ENCODE data around the gene ZNF296. TPM values are rescaled to one million over a fixed set of nuclear protein-coding genes. Genes with fewer than 3 reads are reported as not detected.

The ZNF296 gene
- total and polyA plus RNA-seq, 2 of the 13 experiments (the other 11 are each of a cell fraction or from before 2014, with no cell fraction given) = 0.26 to 0.62 TPM

GRCh38 chr19:45079911-45080370 lies 3.7 kb upstream of the ZNF296 start:
- Histone ChIP-seq H3K36me3 (replicated peaks in 1 of 2; ENCODE audit: control insufficient read depth in 1 of 2, insufficient read depth in 2 of 2, low read length in 2 of 2) (peaks cover 5 to 9% of the 10 kb centered on the region in 2 experiments; a peak in 4 of 5 replicates), H3K27ac (ENCODE audit: extremely low read length, insufficient read depth, low read length) (peak overlapping the region; percentile 77), H3K9me3 (ENCODE audit: low read length) (no peaks in the 10 kb centered on the region), H2AFZ (ENCODE audit: low read length) (no peak overlapping the region), H3K4me2 (ENCODE audit: low read depth, low read length) (peak overlapping the region; percentile 92), H4K20me1 (ENCODE audit: insufficient read depth, low read length) (no peaks in the 10 kb centered on the region), H3K9ac (ENCODE audit: insufficient read depth, low read depth, low read length) (peak overlapping the region; percentile 92), H3K79me2 (ENCODE audit: insufficient read depth, low read length) (peaks cover 37% of the 10 kb centered on the region), H3K4me3 (replicated peaks in 1 of 3; ENCODE audit: insufficient read depth in 1 of 3, low read depth in 2 of 3, low read length in 3 of 3) (peak overlapping the region; percentile 87 to 95 (median 93)), H3K4me1 (ENCODE audit: insufficient read depth, low read length) (peaks cover 45% of the 10 kb centered on the region), H3K27me3 (ENCODE audit: control insufficient read depth in 1 of 2, insufficient read depth in 2 of 2, low read length in 2 of 2) (no peaks in the 10 kb centered on the region; a peak in 1 of 5 replicates)
- ATAC-seq = no peak
- DNase-seq (ENCODE audit: low spot score) = no peak
- in situ Hi-C loops (cut with HindIII; ENCODE audit: extremely low pct_ligation_motif_present, low pct_unique_long_range_greater_than_20kb) (no loop called here), intact Hi-C loops (cut with micrococcal nuclease; ENCODE audit: unreplicated experiment) (loop anchor here (5.0 kb wide), 1 partner anchor 47 kb away; no protein-coding TSS in a partner anchor)
- 7% methylated on average over 2 of the region's 6 CpGs for WGBS (ENCODE audit: low lambda C conversion rate)
- no peak for FAIRE-seq
- POLR2A ChIA-PET = interaction anchor here (0.9 to 2.6 kb wide), 8 partner anchors 13 to 174 kb away, joined by 3 to 14 read pairs (median 8); partner anchors contain the start of genes APOE, CLASRP and PPP1R37
- TF ChIP-seq MAFF (IDR thresholded peaks at IDR 0.05; ENCODE audit: low read depth, low read length) (no peak), CEBPB (IDR thresholded peaks at IDR 0.05; ENCODE audit: borderline replicate concordance, low read depth, low read length) (no peak), ZNF205 (CRISPR knock-in tag; IDR thresholded peaks at IDR 0.05) (no peak), CHD4 (IDR thresholded peaks at IDR 0.05; ENCODE audit: borderline replicate concordance, low read length) (no peak), GATAD2A (CRISPR knock-in tag; IDR thresholded peaks at IDR 0.05) (no peak), NONO (IDR thresholded peaks at IDR 0.05) (no peak), NONO (CRISPR knock-in tag; conservative IDR thresholded peaks at IDR 0.05) (no peak), IRF1 (CRISPR knock-in tag; IDR thresholded peaks at IDR 0.05; ENCODE audit: low read depth) (no peak), ZNF572 (CRISPR knock-in tag; IDR thresholded peaks at IDR 0.05) (no peak), RNF2 (conservative IDR thresholded peaks at IDR 0.05; ENCODE audit: low read depth) (no peak), PREB (CRISPR knock-in tag; IDR thresholded peaks at IDR 0.05) (no peak), TAF15 (IDR thresholded peaks at IDR 0.05; ENCODE audit: low read depth, low read length, poor library complexity, severe bottlenecking) (no peak), ZNF232 (CRISPR knock-in tag; IDR thresholded peaks at IDR 0.05; ENCODE audit: borderline replicate concordance) (no peak), IRF2 (CRISPR knock-in tag; IDR thresholded peaks at IDR 0.05) (no peak), U2AF2 (IDR thresholded peaks at IDR 0.05; ENCODE audit: low read depth, low read length) (no peak), ZNF619 (CRISPR knock-in tag; IDR thresholded peaks at IDR 0.05) (no peak)
- CTCF ChIA-PET (ENCODE audit: low intra/inter-chr PET ratio, low total read pairs) = no interaction called here
- BruUV-seq (replicated peaks) = no TSS peak
